ENCODE data around the gene LNP1. TPM values are rescaled to one million over a fixed set of nuclear protein-coding genes. Genes with fewer than 3 reads are reported as not detected.
"Not testable (repeated sequence)": the region's sequence is repeated elsewhere in the genome, so short reads cannot be mapped to it uniquely, and the experiment has no call there.

The LNP1 gene
- total RNA-seq, 4 donors from 2014 or later = 8.2 to 15.8 (median 9.9) TPM

DNA sequence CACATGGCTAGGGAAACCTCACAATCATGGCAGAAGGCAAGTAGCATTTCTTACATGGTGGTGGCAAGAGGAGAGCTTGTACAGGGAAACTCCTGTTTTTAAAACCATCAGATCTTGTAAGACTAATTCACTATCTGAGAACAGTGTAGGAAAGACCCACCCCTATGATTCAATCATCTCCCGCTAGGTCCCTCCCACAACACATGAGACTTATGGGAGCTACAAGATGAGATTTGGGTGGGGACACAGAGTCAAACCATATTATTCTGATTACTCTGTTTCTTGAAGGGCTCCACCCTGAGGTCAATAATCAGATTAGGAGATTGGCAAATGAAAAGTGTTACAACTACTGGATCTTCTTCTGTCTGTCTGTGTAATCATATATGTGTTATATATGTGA is 69.6 kb downstream of the LNP1 start:
- TF ChIP-seq, protein P1, sequence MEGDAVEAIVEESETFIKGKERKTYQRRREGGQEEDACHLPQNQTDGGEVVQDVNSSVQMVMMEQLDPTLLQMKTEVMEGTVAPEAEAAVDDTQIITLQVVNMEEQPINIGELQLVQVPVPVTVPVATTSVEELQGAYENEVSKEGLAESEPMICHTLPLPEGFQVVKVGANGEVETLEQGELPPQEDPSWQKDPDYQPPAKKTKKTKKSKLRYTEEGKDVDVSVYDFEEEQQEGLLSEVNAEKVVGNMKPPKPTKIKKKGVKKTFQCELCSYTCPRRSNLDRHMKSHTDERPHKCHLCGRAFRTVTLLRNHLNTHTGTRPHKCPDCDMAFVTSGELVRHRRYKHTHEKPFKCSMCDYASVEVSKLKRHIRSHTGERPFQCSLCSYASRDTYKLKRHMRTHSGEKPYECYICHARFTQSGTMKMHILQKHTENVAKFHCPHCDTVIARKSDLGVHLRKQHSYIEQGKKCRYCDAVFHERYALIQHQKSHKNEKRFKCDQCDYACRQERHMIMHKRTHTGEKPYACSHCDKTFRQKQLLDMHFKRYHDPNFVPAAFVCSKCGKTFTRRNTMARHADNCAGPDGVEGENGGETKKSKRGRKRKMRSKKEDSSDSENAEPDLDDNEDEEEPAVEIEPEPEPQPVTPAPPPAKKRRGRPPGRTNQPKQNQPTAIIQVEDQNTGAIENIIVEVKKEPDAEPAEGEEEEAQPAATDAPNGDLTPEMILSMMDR (IDR thresholded peaks at IDR 0.05) = no peak
- no peak for TF ChIP-seq POLR2A (IDR thresholded peaks at IDR 0.05)
- intact Hi-C loops (cut with DNase I) = no loop called here
- DNase-seq = no peak
- Histone ChIP-seq H3K9me3 (no peaks in the 10 kb centered on the region), H3K27me3 (no peaks in the 10 kb centered on the region), H3K4me3 (replicated peaks in 1 of 3) (no peak overlapping the region), H3K36me3 (no peaks in the 10 kb centered on the region), H3K4me1 (no peaks in the 10 kb centered on the region), H3K27ac (no peak overlapping the region)
- 96 to 100% methylated on average over 1 of the region's 1 CpG for WGBS, 2 donors

DNA sequence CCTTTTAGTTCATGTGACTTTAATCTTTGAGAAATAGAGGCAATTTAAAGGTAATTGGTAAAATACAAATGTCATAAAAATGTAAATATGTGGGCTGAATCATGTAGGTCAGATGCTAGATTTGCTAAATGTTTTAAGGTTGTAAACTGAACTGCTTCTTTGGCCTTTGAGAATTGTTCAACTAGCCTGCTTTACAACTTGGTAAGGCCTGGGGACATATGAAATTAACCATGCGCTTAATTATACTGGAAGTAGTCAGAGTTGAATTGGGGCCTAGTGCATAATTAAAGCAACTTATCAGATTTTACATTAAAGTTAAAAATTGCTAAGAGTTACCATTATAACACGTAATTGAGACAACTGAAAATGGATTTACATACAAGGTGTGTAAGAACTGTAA is 70.1 kb downstream of the LNP1 start:
- no peak for DNase-seq
- WGBS, 2 donors = 88 to 89% methylated on average over 2 of the region's 2 CpGs
- Histone ChIP-seq H3K27ac (no peak overlapping the region), H3K9me3 (no peaks in the 10 kb centered on the region), H3K36me3 (no peaks in the 10 kb centered on the region), H3K4me3 (replicated peaks in 1 of 3) (no peak overlapping the region), H3K4me1 (no peaks in the 10 kb centered on the region), H3K27me3 (no peaks in the 10 kb centered on the region)
- no peak for TF ChIP-seq POLR2A (IDR thresholded peaks at IDR 0.05)
- TF ChIP-seq, protein P1 (IDR thresholded peaks at IDR 0.05) = no peak
- intact Hi-C loops (cut with DNase I) = no loop called here

DNA sequence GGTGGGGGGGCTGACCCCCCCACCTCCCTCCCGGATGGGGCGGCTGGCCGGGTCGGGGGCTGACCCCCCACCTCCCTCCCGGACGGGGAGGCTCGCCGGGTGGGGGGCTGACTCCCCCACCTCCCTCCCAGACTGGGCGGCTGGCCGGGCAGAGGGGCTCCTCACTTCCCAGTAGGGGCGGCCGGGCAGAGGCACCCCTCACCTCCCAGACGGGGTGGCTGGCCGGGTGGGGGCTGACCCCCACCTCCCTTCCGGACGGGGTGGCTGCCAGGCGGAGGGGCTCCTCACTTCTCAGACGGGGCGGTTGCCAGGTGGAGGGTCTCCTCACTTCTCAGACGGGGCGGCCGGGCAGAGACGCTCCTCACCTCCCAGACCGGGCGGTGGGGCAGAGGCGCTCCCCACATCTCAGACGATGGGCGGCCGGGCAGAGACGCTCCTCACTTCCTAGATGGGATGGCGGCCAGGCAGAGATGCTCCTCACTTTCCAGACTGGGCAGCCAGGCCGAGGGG is 76.6 kb downstream of the LNP1 start:
- H3K36me3 ChIP-seq; H3K27me3 ChIP-seq; DNase-seq; H3K4me3 ChIP-seq (replicated peaks in 1 of 3); H3K9me3 ChIP-seq; H3K4me1 ChIP-seq; H3K27ac ChIP-seq; intact Hi-C loops (cut with DNase I): not testable (repeated sequence)
- 86 to 100% methylated on average over 1 to 3 of the region's 32 CpGs for WGBS, 2 donors

DNA sequence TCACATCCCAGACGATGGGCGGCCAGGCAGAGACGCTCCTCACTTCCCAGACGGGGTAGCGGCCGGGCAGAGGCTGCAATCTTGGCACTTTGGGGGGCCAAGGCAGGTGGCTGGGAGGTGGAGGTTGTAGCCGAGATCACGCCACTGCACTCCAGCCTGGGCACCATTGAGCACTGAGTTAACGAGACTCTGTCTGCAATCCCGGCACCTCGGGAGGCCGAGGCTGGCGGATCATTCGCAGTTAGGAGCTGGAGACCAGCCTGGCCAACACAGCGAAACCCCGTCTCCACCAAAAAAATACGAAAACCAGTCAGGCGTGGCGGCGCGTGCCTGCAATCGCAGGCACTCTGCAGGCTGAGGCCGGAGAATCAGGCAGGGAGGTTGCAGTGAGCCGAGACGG is 77.2 kb downstream of the LNP1 start:
- intact Hi-C loops (cut with DNase I); H3K36me3 ChIP-seq; H3K27ac ChIP-seq; H3K27me3 ChIP-seq; H3K4me3 ChIP-seq (replicated peaks in 1 of 3); H3K9me3 ChIP-seq; H3K4me1 ChIP-seq: not testable (repeated sequence)
- 84 to 87% methylated on average over 12 to 18 of the region's 25 CpGs for WGBS, 2 donors
- DNase-seq = peak in 1 of 2 donors; percentile 9

DNA sequence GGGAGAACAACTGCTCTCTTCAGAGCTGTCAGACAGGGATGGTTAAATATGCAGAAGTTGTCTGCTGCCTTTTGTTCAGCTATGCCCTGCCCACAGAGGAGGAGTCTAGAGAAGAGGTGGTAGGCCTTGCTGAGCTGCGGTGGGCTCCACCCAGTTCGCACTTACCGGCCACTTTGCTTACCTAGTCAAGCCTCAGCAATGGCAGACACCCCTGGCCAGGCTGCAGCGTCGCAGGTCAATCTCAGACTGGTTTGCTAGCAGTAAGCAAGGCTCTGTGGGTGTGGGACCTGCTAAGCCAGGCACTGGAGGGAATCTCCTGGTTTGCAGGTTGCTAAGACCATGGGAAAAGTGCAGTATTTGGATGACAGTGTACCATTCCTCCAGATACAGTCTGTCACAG is 78.7 kb downstream of the LNP1 start:
- H3K36me3 ChIP-seq = no peaks in the 10 kb centered on the region
- no peaks in the 10 kb centered on the region for H3K9me3 ChIP-seq
- no peak for DNase-seq
- intact Hi-C loops (cut with DNase I) = no loop called here
- no peak overlapping the region for H3K27ac ChIP-seq
- 40 to 78% methylated on average over 1 to 5 of the region's 5 CpGs for WGBS, 2 donors
- H3K4me1 ChIP-seq = no peaks in the 10 kb centered on the region
- no peak for TF ChIP-seq POLR2A (IDR thresholded peaks at IDR 0.05)
- TF ChIP-seq, protein P1 (IDR thresholded peaks at IDR 0.05) = no peak
- no peak overlapping the region for H3K4me3 ChIP-seq (replicated peaks in 1 of 3)
- H3K27me3 ChIP-seq = no peaks in the 10 kb centered on the region

DNA sequence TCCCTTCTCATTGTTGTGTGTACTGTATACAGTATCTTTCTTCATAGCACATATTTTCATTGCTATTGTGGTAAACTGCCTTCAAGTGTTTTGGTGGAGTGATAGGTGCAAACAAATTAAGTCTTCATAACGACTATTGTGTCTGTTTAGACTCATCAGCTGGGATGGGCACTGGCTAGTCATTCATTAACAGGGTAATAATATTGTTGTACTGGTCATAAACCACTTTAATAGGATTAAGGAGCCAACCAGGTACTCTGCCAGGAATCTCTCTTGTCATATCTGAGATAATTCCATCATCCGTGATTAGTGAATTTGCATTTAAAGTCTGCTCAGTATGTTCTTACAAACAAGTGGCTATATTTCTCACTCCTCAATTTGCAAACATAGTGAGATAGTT is 80.8 kb downstream of the LNP1 start:
- H3K27me3 ChIP-seq = no peaks in the 10 kb centered on the region
- WGBS, 2 donors = 69 to 74% methylated on average over 2 of the region's 2 CpGs
- intact Hi-C loops (cut with DNase I) = no loop called here
- no peak overlapping the region for H3K27ac ChIP-seq
- no peak overlapping the region for H3K4me3 ChIP-seq (replicated peaks in 1 of 3)
- DNase-seq = no peak
- no peaks in the 10 kb centered on the region for H3K36me3 ChIP-seq
- no peaks in the 10 kb centered on the region for H3K9me3 ChIP-seq
- H3K4me1 ChIP-seq = no peaks in the 10 kb centered on the region
- TF ChIP-seq POLR2A (IDR thresholded peaks at IDR 0.05) = no peak
- TF ChIP-seq, protein P1 (IDR thresholded peaks at IDR 0.05) = no peak

Measured in thyroid gland (tissue), 4 donors.